Measurements from ENCODE around the gene LRCH2.
A peak's percentile ranks its signal among the peaks of the same experiment; 100 is the strongest.
"Not testable (repeated sequence)": the region's sequence is repeated elsewhere in the genome, so short reads cannot be mapped to it uniquely, and the experiment has no call there.

Gene LRCH2

DNA sequence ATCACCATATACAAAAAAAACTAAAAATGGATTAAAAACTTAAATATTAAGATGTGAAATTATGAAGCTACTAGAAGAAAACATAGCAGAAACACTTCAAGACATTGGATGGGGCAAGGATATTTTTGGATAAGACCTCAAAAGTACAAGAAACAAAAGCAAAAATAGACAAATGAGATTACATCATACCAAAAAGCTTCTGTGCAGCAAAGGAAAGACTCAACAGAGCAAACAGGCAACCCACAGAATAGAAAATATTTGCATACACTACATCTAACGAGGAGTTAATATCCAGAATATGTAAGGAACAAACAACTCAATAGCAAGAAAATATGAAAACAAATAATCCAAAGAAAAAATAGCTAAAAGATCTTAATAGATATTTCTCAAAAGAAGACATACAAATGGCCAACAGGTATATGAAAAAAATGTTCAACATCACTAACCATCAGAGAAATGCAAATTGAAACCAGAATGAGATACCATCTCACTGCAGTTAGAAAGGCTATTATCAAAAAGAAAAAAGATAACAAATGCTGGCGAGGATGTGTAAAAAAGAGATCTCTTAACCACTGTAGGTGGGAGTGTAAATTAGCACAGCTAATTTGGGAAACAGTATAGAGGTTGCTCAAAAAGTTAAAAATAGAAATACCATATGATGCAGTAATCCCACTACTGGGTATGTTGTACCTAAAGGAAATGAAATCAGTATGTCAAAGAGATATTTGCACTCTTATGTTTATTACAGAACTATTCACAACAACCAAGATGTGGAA, 17.8 kb upstream of the LRCH2 start:
- Histone ChIP-seq H3K9ac (ENCODE audit: low read length) (no peak overlapping the region), H3K9me3 (ENCODE audit: control insufficient read depth, low read length) (no peaks in the 10 kb centered on the region), H3K4me3 (ENCODE audit: low read length) (no peak overlapping the region), H3K27me3 (replicated peaks; ENCODE audit: control insufficient read depth, insufficient read depth, low read length) (peaks cover 9% of the 10 kb centered on the region), H3K4me1 (ENCODE audit: control insufficient read depth, insufficient read depth, low read length) (no peaks in the 10 kb centered on the region), H3K36me3 (ENCODE audit: control insufficient read depth, insufficient read depth, low read length, severe bottlenecking) (no peaks in the 10 kb centered on the region)
- DNase-seq (ENCODE audit: low read depth): no peak

GRCh38 chrX:115237056-115237455, 3.2 kb upstream of the LRCH2 start:
- peaks cover under 1% of the 10 kb centered on the region for H3K4me1 ChIP-seq (ENCODE audit: control insufficient read depth, insufficient read depth, low read length)
- peaks cover 16% of the 10 kb centered on the region for H3K27me3 ChIP-seq (replicated peaks; ENCODE audit: control insufficient read depth, insufficient read depth, low read length)
- H3K36me3 ChIP-seq (ENCODE audit: control insufficient read depth, insufficient read depth, low read length, severe bottlenecking): no peaks in the 10 kb centered on the region
- no peak overlapping the region for H3K9ac ChIP-seq (ENCODE audit: low read length)
- H3K9me3 ChIP-seq (ENCODE audit: control insufficient read depth, low read length): no peaks in the 10 kb centered on the region
- DNase-seq (ENCODE audit: low read depth): peak; percentile 26
- no peak overlapping the region for H3K4me3 ChIP-seq (ENCODE audit: low read length)

DNA sequence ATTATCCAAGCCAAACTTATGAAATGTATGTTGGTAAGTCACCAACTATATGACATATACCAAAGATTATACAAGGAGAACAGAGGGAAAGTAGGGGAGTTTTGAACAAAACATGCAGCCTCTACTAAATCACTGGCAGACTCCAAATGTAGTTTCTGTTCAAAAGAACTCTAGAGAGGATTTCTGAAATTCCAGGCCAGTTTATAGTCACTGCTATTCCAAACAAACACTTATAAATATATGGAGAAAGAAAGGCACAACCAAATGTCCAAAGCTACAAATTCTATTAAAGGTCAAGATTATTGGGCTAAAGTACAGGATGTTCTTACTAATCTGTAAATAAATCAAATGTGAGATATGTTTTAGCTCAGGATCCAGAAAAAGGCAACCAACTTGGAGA, 2.7 kb upstream of the LRCH2 start:
- peaks cover 21% of the 10 kb centered on the region for H3K27me3 ChIP-seq (replicated peaks; ENCODE audit: control insufficient read depth, insufficient read depth, low read length)
- no peak overlapping the region for H3K4me3 ChIP-seq (ENCODE audit: low read length)
- no peaks in the 10 kb centered on the region for H3K36me3 ChIP-seq (ENCODE audit: control insufficient read depth, insufficient read depth, low read length, severe bottlenecking)
- no peak overlapping the region for H3K9ac ChIP-seq (ENCODE audit: low read length)
- DNase-seq (ENCODE audit: low read depth): peak; percentile 5
- no peaks in the 10 kb centered on the region for H3K9me3 ChIP-seq (ENCODE audit: control insufficient read depth, low read length)
- peaks cover 5% of the 10 kb centered on the region for H3K4me1 ChIP-seq (ENCODE audit: control insufficient read depth, insufficient read depth, low read length)

DNA sequence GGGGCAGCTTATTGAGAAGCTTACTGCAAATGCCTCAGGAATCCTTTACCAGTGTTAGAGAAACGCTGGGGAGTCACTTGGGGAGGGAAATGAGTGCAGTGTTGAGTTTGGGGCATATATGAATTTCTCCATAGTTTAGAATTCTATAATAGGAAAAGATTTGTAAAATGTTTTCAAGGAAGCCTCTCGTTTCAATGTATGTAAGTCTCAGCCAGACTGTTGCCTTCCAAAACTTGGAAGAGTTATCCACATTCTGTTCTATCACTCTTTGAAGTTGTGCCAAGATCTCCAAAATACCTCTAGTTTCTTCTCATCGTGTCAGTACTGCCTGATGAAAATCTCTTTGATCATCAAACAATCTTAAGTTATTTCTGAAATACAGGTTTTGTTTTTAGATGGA, 565 bp upstream of the LRCH2 start:
- H3K4me3 ChIP-seq (ENCODE audit: low read length): peak overlapping the region; percentile 80
- no peaks in the 10 kb centered on the region for H3K36me3 ChIP-seq (ENCODE audit: control insufficient read depth, insufficient read depth, low read length, severe bottlenecking)
- H3K9ac ChIP-seq (ENCODE audit: low read length): no peak overlapping the region
- DNase-seq (ENCODE audit: low read depth): no peak
- H3K27me3 ChIP-seq (replicated peaks; ENCODE audit: control insufficient read depth, insufficient read depth, low read length): peaks cover 30% of the 10 kb centered on the region
- H3K4me1 ChIP-seq (ENCODE audit: control insufficient read depth, insufficient read depth, low read length): peaks cover 8% of the 10 kb centered on the region
- H3K9me3 ChIP-seq (ENCODE audit: control insufficient read depth, low read length): no peaks in the 10 kb centered on the region

DNA sequence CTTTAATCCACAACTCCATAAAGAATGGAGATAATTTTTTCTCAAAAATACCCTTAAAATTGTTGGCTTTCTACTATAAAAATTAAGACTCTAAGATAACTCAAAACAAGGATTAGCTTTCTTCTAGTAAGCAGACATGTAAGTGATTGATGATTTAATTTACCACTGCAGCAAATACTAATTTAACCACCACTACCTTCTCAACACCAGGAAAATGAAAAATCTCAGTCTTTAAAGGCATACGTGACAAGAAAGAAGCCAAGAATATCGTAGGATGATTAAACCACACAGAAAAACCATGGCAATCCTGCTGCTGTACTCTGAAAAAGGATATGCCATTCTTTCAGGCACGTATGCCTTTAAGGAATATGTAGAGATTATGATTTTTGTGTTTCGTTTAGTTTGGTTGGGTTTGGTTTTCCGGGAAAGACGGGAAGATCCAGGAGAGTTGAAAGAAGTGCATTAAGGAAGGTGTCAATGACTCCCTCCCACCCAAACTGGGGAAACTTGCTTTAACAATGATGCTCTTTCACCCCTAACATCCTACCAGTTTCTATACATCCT, 881 bp downstream of the LRCH2 start:
- peak overlapping the region; percentile 80 for H3K4me3 ChIP-seq (ENCODE audit: low read length)

GRCh38 chrX:115229337-115230003, 4.4 kb downstream of the LRCH2 start:
- Histone ChIP-seq H3K9me3 (ENCODE audit: control insufficient read depth, low read length) (no peaks in the 10 kb centered on the region), H3K9ac (ENCODE audit: low read length) (no peak overlapping the region), H3K27me3 (replicated peaks; ENCODE audit: control insufficient read depth, insufficient read depth, low read length) (peaks cover 25% of the 10 kb centered on the region), H3K4me3 (ENCODE audit: low read length) (no peak overlapping the region), H3K36me3 (ENCODE audit: control insufficient read depth, insufficient read depth, low read length, severe bottlenecking) (no peaks in the 10 kb centered on the region), H3K4me1 (ENCODE audit: control insufficient read depth, insufficient read depth, low read length) (peaks cover 8% of the 10 kb centered on the region)
- no peak for DNase-seq (ENCODE audit: low read depth)

More for the DNA sequence above, 881 bp downstream of the LRCH2 start:
- Histone ChIP-seq H3K4me1 (ENCODE audit: control insufficient read depth, insufficient read depth, low read length) (peaks cover 8% of the 10 kb centered on the region), H3K9me3 (ENCODE audit: control insufficient read depth, low read length) (no peaks in the 10 kb centered on the region), H3K36me3 (ENCODE audit: control insufficient read depth, insufficient read depth, low read length, severe bottlenecking) (no peaks in the 10 kb centered on the region), H3K9ac (ENCODE audit: low read length) (peak overlapping the region; percentile 62), H3K27me3 (replicated peaks; ENCODE audit: control insufficient read depth, insufficient read depth, low read length) (peaks cover 30% of the 10 kb centered on the region)
- peak; percentile 20 for DNase-seq (ENCODE audit: low read depth)

GRCh38 chrX:115226929-115227328, 7.0 kb downstream of the LRCH2 start:
- Histone ChIP-seq H3K9ac (ENCODE audit: low read length) (no peak overlapping the region), H3K9me3 (ENCODE audit: control insufficient read depth, low read length) (no peaks in the 10 kb centered on the region), H3K4me1 (ENCODE audit: control insufficient read depth, insufficient read depth, low read length) (peaks cover 7% of the 10 kb centered on the region), H3K27me3 (replicated peaks; ENCODE audit: control insufficient read depth, insufficient read depth, low read length) (peaks cover 19% of the 10 kb centered on the region), H3K4me3 (ENCODE audit: low read length) (no peak overlapping the region), H3K36me3 (ENCODE audit: control insufficient read depth, insufficient read depth, low read length, severe bottlenecking) (no peaks in the 10 kb centered on the region)
- peak; percentile 38 for DNase-seq (ENCODE audit: low read depth)

DNA sequence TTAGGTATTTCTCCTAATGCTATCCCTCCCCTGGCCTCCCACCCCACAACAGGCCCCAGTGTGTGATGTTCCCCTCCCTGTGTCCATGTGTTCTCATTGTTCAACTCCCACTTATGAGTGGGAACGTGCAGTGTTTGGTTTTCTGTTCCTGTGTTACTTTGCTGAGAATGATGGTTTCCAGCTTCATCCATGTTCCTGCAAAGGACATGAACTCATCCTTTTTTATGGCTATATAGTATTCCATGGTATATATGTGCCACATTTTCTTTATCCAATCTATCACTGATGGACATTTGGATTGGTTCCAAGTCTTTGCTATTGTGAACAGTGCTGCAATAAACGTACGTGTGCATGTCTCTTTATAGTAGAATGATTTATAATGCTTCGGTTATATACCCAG, 16.6 kb downstream of the LRCH2 start:
- H3K4me1 ChIP-seq (ENCODE audit: control insufficient read depth, insufficient read depth, low read length); H3K36me3 ChIP-seq (ENCODE audit: control insufficient read depth, insufficient read depth, low read length, severe bottlenecking); DNase-seq (ENCODE audit: low read depth); H3K9ac ChIP-seq (ENCODE audit: low read length); H3K9me3 ChIP-seq (ENCODE audit: control insufficient read depth, low read length); H3K4me3 ChIP-seq (ENCODE audit: low read length): not testable (repeated sequence)
- peaks cover 14% of the 10 kb centered on the region for H3K27me3 ChIP-seq (replicated peaks; ENCODE audit: control insufficient read depth, insufficient read depth, low read length)

GRCh38 chrX:115214605-115215004, 19.3 kb downstream of the LRCH2 start:
- no peak for DNase-seq (ENCODE audit: low read depth)
- no peak overlapping the region for H3K9ac ChIP-seq (ENCODE audit: low read length)
- peaks cover 8% of the 10 kb centered on the region for H3K27me3 ChIP-seq (replicated peaks; ENCODE audit: control insufficient read depth, insufficient read depth, low read length)
- no peaks in the 10 kb centered on the region for H3K36me3 ChIP-seq (ENCODE audit: control insufficient read depth, insufficient read depth, low read length, severe bottlenecking)
- no peaks in the 10 kb centered on the region for H3K9me3 ChIP-seq (ENCODE audit: control insufficient read depth, low read length)
- no peak overlapping the region for H3K4me3 ChIP-seq (ENCODE audit: low read length)
- no peaks in the 10 kb centered on the region for H3K4me1 ChIP-seq (ENCODE audit: control insufficient read depth, insufficient read depth, low read length)

DNA sequence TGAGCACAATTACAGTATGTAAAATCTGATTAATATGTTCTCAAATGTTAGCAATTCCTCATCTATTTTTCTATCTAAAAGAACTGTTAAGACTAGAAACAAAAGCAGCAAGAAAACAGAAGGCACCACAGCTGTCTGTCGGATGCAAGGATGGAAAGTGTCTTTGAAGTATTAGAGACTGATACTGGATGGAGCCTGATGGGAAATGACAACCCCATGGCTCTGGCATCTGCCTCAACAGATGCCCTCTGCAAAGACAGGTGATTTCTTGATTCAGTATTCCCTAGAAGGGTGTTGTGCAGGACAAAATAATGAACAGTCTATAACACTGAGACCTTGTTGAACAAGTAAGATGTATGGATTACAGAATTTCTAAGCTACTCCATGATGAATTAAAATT, 19.7 kb downstream of the LRCH2 start:
- H3K9ac ChIP-seq (ENCODE audit: low read length): no peak overlapping the region
- H3K27me3 ChIP-seq (replicated peaks; ENCODE audit: control insufficient read depth, insufficient read depth, low read length): peaks cover 4% of the 10 kb centered on the region
- no peaks in the 10 kb centered on the region for H3K36me3 ChIP-seq (ENCODE audit: control insufficient read depth, insufficient read depth, low read length, severe bottlenecking)
- no peaks in the 10 kb centered on the region for H3K4me1 ChIP-seq (ENCODE audit: control insufficient read depth, insufficient read depth, low read length)
- no peak for DNase-seq (ENCODE audit: low read depth)
- no peaks in the 10 kb centered on the region for H3K9me3 ChIP-seq (ENCODE audit: control insufficient read depth, low read length)
- no peak overlapping the region for H3K4me3 ChIP-seq (ENCODE audit: low read length)

DNA sequence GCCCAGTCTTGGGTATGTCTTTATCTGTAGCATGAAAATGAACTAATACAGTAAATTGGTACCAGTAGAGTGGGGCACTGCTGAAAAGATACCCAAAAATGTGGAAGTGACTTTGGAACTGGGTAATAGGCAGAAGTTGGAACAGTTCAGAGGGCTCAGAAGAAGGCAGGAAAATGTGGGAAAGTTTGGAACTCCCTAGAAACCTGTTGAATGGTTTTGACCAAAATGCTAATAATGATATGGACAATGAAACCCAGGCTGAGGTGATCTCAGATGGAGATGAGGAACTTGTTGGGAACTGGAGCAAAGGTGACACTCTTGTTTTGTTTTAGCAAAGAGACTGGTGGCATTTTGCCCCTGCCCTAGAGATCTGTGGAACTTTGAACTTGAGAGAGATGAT, 24.3 kb downstream of the LRCH2 start:
- H3K9ac ChIP-seq (ENCODE audit: low read length); DNase-seq (ENCODE audit: low read depth); H3K4me1 ChIP-seq (ENCODE audit: control insufficient read depth, insufficient read depth, low read length); H3K9me3 ChIP-seq (ENCODE audit: control insufficient read depth, low read length); H3K4me3 ChIP-seq (ENCODE audit: low read length); H3K36me3 ChIP-seq (ENCODE audit: control insufficient read depth, insufficient read depth, low read length, severe bottlenecking); H3K27me3 ChIP-seq (replicated peaks; ENCODE audit: control insufficient read depth, insufficient read depth, low read length): not testable (repeated sequence)

Measured in adipocyte (in vitro differentiated cells).